Measurements from ENCODE around the gene CUL5. TPM values are rescaled to one million over a fixed set of nuclear protein-coding genes. Genes with fewer than 3 reads are reported as not detected.
A peak's percentile ranks its signal among the peaks of the same experiment; 100 is the strongest.

CUL5 gene
- total and polyA plus RNA-seq, 2 experiments from 2014 or later, result 26.0 to 40.9 TPM

DNA sequence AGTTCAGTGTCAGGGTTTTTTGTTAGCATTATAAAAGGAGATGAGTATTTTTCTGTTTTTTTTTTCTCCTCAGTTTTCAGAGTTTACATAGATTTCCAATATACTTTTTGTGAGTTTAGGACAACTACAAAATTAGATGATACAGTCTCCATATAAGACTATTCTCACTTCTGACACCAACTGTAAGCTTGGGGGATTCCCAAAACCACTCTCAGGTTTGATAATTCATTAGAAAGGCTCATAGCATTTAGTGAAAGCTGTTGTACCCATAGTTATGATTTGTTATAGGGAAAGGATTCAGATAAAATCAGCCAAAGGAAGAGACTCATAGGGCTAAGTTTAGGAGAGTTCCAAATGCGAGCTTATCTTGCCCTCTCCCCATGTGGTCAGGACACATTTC, 24.1 kb downstream of the CUL5 start:
- Histone ChIP-seq H3K27me3 (ENCODE audit: insufficient read depth) (no peaks in the 10 kb centered on the region), H3F3A (replicated peaks; ENCODE audit: low read depth) (no peaks in the 10 kb centered on the region), H3K9me2 (ENCODE audit: insufficient read depth) (no peaks in the 10 kb centered on the region; the same call in 1 of the 2 replicates), H4K20me1 (replicated peaks; ENCODE audit: insufficient read depth) (peaks cover 23% of the 10 kb centered on the region), H3K4me3 (no peak overlapping the region), H3K36me3 (ENCODE audit: insufficient read depth) (no peaks in the 10 kb centered on the region; the same call in 1 of the 2 replicates), H3K4me2 (no peak overlapping the region), H3K4me1 (ENCODE audit: insufficient read depth) (0 out of 2 replicates have a peak, but pooled peaks cover 5% of the 10 kb centered on the region), H3K27ac (ENCODE audit: low read depth) (peak overlapping the region; percentile 42; the same call in 1 of the 2 replicates), H3K79me2 (replicated peaks; ENCODE audit: insufficient read depth) (peaks cover 62% of the 10 kb centered on the region), H2AFZ (no peak overlapping the region)
- Mint-ChIP-seq H3K4me1 (peaks cover 13% of the 10 kb centered on the region), H3K4me3 (no peak overlapping the region), H3K36me3 (ENCODE audit: low read depth) (peaks cover 23% of the 10 kb centered on the region; the same call in 2 of the 3 replicates), H3K27ac (no peak overlapping the region), H3K9me3 (no peaks in the 10 kb centered on the region; the same call in 2 of the 3 replicates), H3K27me3 (ENCODE audit: insufficient read depth, low read depth, poor library complexity) (no peaks in the 10 kb centered on the region)
- TF ChIP-seq NANOG (IDR thresholded peaks at IDR 0.05; ENCODE audit: borderline replicate concordance) (no peak), ETS1 (IDR thresholded peaks at IDR 0.05) (no peak), ZNF114 (CRISPR knock-in tag; IDR thresholded peaks at IDR 0.05) (no peak), STAT1 (IDR thresholded peaks at IDR 0.05; ENCODE audit: unreplicated experiment) (no peak), JUNB (IDR thresholded peaks at IDR 0.05; ENCODE audit: unreplicated experiment) (no peak), CREB1 (CRISPR knock-in tag; IDR thresholded peaks at IDR 0.05; ENCODE audit: low read depth) (no peak)
- TF ChIP-seq, protein P1, sequence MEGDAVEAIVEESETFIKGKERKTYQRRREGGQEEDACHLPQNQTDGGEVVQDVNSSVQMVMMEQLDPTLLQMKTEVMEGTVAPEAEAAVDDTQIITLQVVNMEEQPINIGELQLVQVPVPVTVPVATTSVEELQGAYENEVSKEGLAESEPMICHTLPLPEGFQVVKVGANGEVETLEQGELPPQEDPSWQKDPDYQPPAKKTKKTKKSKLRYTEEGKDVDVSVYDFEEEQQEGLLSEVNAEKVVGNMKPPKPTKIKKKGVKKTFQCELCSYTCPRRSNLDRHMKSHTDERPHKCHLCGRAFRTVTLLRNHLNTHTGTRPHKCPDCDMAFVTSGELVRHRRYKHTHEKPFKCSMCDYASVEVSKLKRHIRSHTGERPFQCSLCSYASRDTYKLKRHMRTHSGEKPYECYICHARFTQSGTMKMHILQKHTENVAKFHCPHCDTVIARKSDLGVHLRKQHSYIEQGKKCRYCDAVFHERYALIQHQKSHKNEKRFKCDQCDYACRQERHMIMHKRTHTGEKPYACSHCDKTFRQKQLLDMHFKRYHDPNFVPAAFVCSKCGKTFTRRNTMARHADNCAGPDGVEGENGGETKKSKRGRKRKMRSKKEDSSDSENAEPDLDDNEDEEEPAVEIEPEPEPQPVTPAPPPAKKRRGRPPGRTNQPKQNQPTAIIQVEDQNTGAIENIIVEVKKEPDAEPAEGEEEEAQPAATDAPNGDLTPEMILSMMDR (conservative IDR thresholded peaks at IDR 0.05; ENCODE audit: low read depth in 2 of 2), result no peak
- TF ChIP-seq, protein P2, sequence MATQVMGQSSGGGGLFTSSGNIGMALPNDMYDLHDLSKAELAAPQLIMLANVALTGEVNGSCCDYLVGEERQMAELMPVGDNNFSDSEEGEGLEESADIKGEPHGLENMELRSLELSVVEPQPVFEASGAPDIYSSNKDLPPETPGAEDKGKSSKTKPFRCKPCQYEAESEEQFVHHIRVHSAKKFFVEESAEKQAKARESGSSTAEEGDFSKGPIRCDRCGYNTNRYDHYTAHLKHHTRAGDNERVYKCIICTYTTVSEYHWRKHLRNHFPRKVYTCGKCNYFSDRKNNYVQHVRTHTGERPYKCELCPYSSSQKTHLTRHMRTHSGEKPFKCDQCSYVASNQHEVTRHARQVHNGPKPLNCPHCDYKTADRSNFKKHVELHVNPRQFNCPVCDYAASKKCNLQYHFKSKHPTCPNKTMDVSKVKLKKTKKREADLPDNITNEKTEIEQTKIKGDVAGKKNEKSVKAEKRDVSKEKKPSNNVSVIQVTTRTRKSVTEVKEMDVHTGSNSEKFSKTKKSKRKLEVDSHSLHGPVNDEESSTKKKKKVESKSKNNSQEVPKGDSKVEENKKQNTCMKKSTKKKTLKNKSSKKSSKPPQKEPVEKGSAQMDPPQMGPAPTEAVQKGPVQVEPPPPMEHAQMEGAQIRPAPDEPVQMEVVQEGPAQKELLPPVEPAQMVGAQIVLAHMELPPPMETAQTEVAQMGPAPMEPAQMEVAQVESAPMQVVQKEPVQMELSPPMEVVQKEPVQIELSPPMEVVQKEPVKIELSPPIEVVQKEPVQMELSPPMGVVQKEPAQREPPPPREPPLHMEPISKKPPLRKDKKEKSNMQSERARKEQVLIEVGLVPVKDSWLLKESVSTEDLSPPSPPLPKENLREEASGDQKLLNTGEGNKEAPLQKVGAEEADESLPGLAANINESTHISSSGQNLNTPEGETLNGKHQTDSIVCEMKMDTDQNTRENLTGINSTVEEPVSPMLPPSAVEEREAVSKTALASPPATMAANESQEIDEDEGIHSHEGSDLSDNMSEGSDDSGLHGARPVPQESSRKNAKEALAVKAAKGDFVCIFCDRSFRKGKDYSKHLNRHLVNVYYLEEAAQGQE (IDR thresholded peaks at IDR 0.05; ENCODE audit: unreplicated experiment), result no peak
- no peak for ATAC-seq
- DNase-seq (ENCODE audit: low spot score), result no peak

- TF ChIP-seq JUNB (IDR thresholded peaks at IDR 0.05; ENCODE audit: unreplicated experiment), result no peak
- Histone ChIP-seq H2AFZ (no peak overlapping the region), H3K4me1 (ENCODE audit: insufficient read depth) (0 out of 2 replicates have a peak, but pooled peaks cover 5% of the 10 kb centered on the region), H3K4me3 (no peak overlapping the region), H4K20me1 (replicated peaks; ENCODE audit: insufficient read depth) (peaks cover 20% of the 10 kb centered on the region), H3K27me3 (ENCODE audit: insufficient read depth) (no peaks in the 10 kb centered on the region), H3K79me2 (replicated peaks; ENCODE audit: insufficient read depth) (peaks cover 55% of the 10 kb centered on the region), H3K27ac (ENCODE audit: low read depth) (peak overlapping the region; percentile 70; the same call in 1 of the 2 replicates), H3K4me2 (no peak overlapping the region), H3F3A (replicated peaks; ENCODE audit: low read depth) (no peaks in the 10 kb centered on the region), H3K36me3 (ENCODE audit: insufficient read depth) (no peaks in the 10 kb centered on the region; the same call in 1 of the 2 replicates), H3K9me2 (ENCODE audit: insufficient read depth) (no peaks in the 10 kb centered on the region; the same call in 1 of the 2 replicates)
- Mint-ChIP-seq H3K4me3 (no peak overlapping the region), H3K36me3 (ENCODE audit: low read depth) (peaks cover 27% of the 10 kb centered on the region; the same call in 2 of the 3 replicates), H3K4me1 (peaks cover 10% of the 10 kb centered on the region), H3K9me3 (no peaks in the 10 kb centered on the region; the same call in 2 of the 3 replicates), H3K27me3 (ENCODE audit: insufficient read depth, low read depth, poor library complexity) (no peaks in the 10 kb centered on the region), H3K27ac (no peak overlapping the region)
- ATAC-seq (no peak), DNase-seq (ENCODE audit: low spot score) (no peak)
Observed at GRCh38 chr11:108034034-108034433, 25.3 kb downstream of the CUL5 start.
